Right renal cortex interstitium (tissue), 3 donors: ENCODE data around the gene TMEM52. TPM values are rescaled to one million over a fixed set of nuclear protein-coding genes. Genes with fewer than 3 reads are reported as not detected.
"Not testable (repeated sequence)": the region's sequence is repeated elsewhere in the genome, so short reads cannot be mapped to it uniquely, and the experiment has no call there.

Experiments
- DNase-seq, 3 donors: peaks; one replicate each; pipeline ENCODE4 v3.0.0-alpha.2; 2013; ENCODE audit warnings: low read depth in 3 of 3, low spot score in 2 of 3
- polyA plus RNA-seq, 3 donors: library from polyadenylated mRNA; unstranded; fragments of 120-200 nt; gene quantifications; one replicate each; pipeline ENCODE4 v1.2.1, GENCODE V29; 2013; ENCODE audit not compliant: insufficient read length in 3 of 3

Gene TMEM52
- polyA plus RNA-seq, 3 donors = 0.86 to 1.2 (median 0.90) TPM

- no peak for DNase-seq
These were observed 23.4 kb downstream of the TMEM52 start for GRCh38 chr1:1895456-1896336.

DNA sequence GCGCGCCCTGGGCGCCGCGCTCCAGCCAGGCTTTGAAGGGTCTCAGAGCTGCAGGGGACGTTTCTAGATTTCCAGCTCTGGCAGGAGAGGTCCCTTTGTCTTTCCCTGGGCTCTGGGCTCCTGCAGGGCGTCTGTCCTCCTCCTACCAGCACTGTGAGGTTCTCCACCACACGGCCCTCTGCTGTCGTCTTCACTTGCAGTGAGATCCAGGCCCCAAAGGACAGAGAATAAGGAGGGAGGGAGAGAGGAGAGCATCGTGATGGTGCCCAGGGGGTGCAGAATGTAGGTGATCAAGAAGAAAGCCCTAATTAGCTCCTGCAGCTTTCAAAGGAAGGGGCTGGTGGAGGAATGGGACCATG is 24.0 kb downstream of the TMEM52 start:
- no peak for DNase-seq

- no peak for DNase-seq
These were observed 24.6 kb downstream of the TMEM52 start for GRCh38 chr1:1894354-1895059.

GRCh38 chr1:1893997-1894353 is 25.1 kb downstream of the TMEM52 start:
- DNase-seq = no peak

GRCh38 chr1:1893291-1893985 is 25.6 kb downstream of the TMEM52 start:
- DNase-seq = no peak

- no peak for DNase-seq
These were observed 26.3 kb downstream of the TMEM52 start for GRCh38 chr1:1892763-1893120.

DNA sequence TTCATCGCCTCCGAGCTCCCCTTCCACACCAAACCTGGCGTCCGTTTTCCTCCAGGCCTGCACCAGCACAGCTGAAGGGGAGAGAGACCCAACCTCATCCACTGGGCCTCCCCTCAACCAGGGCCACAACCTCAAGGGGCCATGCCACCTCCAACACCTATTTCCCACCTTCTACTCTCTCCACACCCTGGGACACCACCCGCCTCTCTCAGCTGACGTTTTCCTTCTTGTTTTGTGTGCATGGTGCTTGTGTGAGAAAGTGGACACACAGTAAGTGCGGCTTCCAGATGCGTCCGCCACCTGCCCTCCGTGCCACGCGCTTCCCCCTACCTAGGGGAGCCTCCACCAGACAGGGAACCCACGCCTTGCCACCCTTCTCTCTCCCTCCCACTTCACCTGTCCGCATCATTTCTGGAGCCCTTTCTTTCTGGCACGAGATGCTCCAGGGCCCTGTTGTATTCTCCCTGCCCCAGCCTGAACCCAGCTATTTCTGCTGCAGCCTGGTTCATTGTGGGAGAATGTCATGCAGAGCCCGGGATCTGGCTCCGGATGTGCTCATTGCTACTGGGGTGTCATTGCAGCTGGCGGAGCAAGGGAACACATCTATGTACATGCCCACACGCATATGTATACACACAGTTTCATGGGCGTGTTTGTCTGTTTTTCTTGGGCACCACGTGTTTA is 26.9 kb downstream of the TMEM52 start:
- no peak for DNase-seq

DNA sequence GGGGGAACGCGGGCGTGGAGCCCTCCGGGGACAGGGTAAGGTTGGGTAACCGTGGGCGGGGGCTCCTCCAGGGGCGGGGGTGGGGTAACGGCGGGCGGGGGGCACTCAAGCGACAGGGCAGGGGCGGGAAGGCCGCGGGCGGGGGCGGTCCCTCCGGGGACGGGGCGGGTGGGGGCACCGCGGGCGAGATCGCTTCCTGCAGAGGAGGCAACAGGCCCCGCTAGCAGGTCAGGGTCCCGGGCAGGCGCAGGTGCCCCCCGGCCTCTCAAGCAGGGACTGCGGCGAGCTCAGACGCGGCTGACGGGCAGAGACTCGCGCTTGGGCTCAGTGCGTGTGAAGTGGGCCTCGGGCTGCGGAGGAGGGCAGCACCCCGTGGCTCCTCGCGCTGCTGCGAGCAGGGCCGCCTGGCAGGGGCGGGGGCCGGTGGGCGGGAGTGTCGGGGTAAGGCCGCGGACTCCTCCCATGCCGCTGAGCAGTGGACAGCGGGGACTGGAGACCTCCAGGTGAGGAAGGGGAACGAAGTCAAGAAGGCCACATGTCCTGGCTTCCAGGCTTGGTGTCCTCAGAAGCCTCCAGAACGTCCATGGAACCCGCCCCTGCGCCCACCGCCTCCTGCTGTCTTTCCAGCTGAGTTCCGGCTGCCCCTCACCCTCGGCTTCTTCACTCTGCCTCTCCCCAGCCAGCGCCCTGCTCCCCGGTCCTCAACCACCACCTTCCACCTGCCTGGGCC is 27.6 kb downstream of the TMEM52 start:
- no peak for DNase-seq

GRCh38 chr1:1890506-1891348 is 28.4 kb downstream of the TMEM52 start, which contains the start of gene GNB1:
Gene GNB1, minus strand, starts transcription at chr1:1891087. Its CDS starts 65,634 bp downstream, at chr1:1825453.
- peak; percentile 86 to 87 (median 86) for DNase-seq

DNA sequence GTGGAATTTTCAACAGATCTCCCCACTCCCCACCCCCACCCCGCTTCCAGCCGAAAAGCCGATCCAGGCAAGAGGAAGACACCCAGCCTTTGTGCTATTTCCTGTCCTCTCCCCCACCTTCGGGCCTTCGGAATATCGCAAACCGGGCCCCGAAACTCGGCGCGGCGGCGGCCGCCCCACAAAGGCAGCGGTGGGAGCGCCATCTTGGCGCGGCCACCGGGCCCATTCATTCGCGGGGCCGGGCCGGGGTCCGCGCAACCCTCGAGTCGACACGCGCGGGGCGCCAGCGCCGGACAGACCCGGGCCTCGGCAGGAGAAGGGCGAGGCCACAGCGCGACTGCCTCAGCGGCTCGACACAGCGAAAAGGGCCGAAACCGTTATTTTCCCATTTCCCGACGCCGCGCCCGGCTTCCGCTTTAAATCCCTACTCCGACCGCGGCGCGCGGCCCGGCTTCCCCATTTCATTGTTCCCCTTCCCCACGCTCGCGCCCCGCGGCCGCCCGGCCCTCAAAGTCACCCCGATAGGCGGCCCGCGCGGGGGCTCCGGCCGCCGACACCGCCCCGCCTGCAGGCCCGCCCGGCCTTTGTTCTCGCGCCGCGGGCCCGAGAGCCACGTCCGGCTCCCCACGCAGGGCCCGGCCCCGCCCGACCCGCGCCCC is 29.1 kb downstream of the TMEM52 start:
- no peak for DNase-seq

- DNase-seq = no peak
These were observed 29.9 kb downstream of the TMEM52 start for GRCh38 chr1:1889090-1889750.

DNA sequence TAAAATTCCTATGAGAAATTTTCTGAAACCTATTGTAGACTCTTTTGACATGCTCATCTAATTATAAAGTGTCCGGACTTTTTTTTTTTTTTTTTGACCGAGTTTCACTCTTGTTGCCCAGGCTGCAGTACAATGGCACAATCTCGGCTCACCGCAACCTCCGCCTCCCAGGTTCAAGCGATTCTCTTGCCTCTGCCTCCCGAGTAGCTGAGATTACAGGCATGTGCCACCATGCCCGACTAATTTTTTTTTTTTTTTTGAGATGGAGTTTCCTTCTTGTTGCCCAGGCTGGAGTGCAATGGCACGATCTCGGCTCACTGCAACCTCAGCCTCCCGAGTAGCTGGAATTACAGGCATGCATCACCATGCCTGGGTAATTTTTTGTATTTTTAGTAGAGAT is 35.2 kb downstream of the TMEM52 start:
- DNase-seq = not testable (repeated sequence)

DNA sequence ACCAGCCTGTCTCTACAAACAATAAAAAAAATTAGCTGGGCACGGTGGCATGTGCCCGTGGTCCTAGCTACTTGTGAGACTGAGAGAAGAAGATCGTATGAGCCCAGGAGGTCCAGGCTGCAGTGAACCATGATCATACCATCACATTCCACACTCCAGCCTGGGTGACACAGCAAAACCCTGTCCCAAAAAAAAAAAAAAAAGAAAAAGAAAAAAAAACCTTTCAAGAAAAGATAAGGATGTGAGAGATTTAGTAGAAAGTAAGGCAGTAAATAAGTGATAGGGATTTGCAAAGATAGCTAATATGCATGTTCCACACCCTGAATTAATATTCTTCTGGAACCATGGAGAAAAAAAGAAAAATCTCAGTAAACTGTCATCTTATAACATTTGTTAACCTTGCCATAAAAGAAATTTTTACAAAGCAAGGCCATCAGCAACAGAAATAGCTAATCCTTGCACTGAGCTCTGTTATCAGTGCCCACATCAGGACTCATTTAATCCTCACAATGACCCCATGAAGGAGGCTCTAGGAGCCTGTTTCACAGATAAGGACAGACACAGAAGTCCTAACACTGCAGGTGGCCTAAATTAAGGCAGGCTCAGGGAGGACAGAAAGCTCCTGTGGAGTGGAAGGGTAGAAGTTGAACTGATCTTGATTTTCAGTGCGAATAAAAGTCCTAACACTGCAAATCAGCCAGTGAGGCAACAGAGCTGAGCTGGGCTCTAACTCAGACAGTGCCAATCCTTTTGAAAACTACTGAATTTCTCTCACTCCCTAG is 35.8 kb downstream of the TMEM52 start:
- DNase-seq = no peak

DNA sequence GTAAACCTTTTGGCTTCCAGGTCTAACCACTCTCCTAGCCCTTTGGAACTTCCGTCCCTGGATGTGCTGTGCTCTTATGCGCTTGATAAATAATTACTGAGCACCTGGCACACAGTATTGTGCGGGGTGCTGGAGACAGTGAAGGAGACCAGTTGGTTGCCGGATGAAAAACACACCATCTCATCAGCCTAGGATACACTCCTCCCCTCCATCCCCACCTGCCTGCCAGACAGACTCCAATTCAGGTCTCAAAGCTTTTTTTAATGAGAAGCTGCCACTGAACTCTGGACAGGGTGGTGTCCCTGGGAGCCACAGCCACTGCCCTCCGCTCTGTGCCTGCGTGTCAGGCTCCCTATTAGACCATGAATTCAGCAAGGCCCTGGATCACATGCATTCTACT is 37.4 kb downstream of the TMEM52 start:
- no peak for DNase-seq

DNA sequence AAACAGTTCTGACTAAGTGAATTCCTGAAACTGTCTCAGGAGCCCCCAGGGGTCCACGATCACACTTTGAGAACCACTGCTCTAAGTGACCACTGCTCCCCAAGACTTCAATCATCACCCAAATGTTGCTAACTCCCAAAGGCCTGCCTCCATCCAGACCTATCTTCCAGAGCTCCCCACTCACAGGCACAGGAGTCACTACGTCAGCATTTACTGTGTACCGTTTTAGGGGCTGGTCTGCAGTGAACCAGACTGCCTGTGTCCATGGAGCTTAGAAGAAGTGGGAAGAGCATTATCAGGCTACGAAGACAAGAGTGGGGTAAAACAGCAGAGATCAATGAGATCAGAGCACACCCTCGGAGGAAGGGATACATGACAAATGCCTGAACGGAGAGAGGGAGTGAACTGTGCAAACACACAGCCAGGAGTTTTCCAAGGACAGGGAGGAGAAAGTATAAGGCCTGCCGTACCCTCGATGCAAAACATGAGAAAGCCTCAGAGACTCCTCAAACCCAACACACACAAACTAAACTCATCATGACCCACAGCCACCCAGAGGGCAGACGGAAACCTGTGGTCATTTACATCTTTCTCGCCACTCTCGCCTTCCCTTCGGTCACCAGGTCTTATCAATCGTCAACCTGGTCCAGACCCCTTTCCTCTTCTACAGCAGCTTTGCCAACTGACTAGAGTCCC is 38.3 kb downstream of the TMEM52 start:
- no peak for DNase-seq

DNA sequence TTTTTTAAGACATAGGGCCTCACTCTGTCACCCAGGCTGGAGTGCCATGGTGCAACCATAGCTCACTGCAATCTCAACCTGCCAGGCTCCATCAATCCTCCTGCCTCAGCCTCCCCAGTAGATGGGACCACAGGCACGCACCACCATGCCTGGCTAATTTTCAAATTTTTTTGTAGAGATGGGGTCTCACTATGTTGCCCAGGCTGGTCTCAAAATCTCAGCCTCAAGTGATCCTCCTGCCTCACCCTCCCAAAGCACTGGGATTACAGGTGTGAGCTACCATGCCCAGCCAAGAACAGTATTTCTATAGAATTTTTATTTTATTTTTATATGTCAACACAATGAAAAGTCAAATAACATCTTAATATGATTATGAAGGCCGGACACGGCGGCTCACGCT is 39.1 kb downstream of the TMEM52 start:
- no peak for DNase-seq

DNA sequence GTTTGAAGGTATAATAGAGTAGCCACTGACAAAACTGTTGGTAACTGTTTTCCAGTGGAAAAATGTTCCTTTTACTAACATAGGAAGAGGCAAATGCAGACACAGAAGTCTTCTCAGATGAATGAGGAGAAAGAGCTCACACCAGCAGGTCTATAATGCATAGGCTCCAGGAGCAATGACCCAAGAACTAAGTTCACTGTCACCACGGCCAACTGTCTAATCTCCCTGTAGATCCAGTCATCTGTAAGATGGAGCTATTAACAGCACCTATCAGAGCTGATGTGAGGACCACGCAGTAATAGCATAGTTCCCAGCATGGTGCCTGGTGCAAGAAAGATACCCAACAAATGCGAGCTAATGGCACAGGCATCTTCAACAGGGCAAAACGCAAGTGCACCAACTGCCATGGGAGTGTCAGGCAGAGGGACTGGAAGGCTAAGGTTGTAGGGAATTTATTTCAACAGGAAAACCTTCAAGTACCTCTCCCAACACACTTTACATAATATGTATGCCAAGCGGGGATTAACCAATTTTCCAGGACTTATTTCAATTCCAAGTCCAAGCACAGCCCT is 41.1 kb downstream of the TMEM52 start:
- no peak for DNase-seq
